ENCODE results near the gene MAB21L2.

Gene MAB21L2

DNA sequence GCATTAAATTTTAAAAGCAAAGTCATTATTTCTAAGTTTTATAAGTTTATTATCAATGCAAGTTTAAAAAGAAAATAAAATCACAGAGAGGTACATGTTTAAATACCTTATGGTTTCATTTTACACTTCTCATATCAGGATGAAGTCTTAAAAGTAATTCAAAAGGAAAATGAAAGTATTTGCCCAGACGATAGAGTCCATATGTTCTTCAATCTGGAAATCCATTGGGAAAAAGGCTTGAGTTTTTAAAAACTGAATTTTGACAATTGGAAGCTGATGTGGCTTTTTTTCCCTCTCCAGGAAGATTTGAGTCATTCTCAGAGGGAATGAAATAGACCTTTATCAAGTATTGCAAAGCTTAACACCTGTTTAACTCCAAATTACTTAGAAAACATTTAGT lies 37.1 kb downstream of the MAB21L2 start:
- DNase-seq (ENCODE audit: low spot score): no peak
- TF ChIP-seq, protein P1, sequence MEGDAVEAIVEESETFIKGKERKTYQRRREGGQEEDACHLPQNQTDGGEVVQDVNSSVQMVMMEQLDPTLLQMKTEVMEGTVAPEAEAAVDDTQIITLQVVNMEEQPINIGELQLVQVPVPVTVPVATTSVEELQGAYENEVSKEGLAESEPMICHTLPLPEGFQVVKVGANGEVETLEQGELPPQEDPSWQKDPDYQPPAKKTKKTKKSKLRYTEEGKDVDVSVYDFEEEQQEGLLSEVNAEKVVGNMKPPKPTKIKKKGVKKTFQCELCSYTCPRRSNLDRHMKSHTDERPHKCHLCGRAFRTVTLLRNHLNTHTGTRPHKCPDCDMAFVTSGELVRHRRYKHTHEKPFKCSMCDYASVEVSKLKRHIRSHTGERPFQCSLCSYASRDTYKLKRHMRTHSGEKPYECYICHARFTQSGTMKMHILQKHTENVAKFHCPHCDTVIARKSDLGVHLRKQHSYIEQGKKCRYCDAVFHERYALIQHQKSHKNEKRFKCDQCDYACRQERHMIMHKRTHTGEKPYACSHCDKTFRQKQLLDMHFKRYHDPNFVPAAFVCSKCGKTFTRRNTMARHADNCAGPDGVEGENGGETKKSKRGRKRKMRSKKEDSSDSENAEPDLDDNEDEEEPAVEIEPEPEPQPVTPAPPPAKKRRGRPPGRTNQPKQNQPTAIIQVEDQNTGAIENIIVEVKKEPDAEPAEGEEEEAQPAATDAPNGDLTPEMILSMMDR (IDR thresholded peaks at IDR 0.05; ENCODE audit: extremely low read depth, missing control alignments): no peak

DNA sequence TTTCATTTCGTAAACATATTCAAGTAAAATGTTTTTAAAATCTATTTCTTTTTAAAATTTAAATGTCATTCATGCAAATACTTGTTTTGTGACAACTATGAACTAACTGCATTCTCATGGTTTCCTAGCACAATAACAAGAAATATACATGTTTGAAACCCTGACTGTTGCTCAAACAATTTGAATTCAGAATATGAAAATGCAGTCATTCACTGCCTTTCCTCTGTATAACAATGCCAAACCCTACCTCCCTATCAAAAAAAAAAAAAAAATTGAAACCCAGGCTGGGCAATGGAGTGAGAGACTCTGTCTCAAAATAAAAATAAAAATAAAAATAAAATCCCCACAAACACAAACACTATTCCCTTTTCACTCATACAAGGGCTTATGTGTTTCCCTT lies 42.1 kb downstream of the MAB21L2 start:
- TF ChIP-seq, protein P1 (IDR thresholded peaks at IDR 0.05; ENCODE audit: extremely low read depth, missing control alignments): no peak
- DNase-seq (ENCODE audit: low spot score): no peak

DNA sequence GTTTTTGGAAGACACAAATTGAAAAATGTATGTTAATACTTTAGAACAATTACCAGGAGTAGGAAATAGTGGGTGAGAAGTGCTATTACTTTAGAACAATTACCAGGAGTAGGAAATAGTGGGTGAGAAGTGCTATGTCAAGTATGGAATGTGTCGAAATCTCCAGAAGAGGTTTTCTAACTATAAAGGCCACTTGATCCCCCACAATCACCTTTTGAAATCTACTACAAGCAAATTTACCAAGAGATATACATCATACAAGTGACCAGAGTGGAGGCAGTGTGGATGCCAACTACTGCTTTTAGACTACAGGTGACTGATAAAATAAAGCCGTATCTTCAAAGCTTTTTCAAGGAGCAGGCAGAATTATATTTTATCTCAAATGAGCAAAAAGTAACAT lies 43.1 kb downstream of the MAB21L2 start:
- TF ChIP-seq, protein P1 (IDR thresholded peaks at IDR 0.05; ENCODE audit: extremely low read depth, missing control alignments): no peak
- no peak for DNase-seq (ENCODE audit: low spot score)

DNA sequence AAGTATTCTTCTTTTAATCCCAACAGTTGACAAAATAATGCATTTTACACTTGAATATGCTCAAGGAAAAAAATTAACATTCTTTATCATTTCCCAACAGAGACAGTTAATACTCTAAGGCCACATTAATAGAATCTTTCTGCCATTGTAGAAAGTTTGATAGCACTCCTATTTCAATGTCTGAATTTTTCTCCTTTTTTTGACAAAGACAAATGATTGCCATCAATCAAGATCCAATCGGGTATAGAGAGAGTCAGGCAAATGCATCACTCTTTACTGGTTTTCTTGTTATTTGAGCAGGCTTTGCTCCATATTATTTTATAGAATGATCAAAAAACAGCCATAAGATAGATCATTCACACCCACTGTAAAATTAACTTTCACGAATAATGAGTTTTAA lies 46.1 kb downstream of the MAB21L2 start:
- TF ChIP-seq, protein P1 (IDR thresholded peaks at IDR 0.05; ENCODE audit: extremely low read depth, missing control alignments): no peak
- no peak for DNase-seq (ENCODE audit: low spot score)

DNA sequence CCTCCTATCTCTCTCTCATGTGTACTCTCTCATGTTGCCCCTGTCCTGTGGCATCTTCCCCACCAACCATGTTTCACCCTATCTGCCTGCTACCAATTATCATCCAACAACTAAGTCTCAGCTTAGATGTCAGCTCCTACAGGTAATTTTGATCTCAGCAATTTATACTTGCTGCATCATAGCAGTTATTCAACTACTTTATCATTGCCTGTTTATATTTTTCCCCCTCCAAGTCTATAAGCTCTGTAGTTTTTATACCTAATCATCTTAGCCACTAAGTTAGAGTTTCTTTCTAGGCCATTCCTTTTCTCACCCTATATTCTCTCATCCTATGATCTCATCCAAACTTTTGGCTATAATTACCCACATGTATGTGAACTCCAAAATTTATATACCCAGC lies 50.7 kb downstream of the MAB21L2 start:
- no peak for DNase-seq (ENCODE audit: low spot score)
- TF ChIP-seq, protein P1 (IDR thresholded peaks at IDR 0.05; ENCODE audit: extremely low read depth, missing control alignments): no peak

Data from GM20000 (cell line).